Measurements from ENCODE around the gene EIF4EBP2.

EIF4EBP2 gene

GRCh38 chr10:70369498-70370018 lies 34.4 kb upstream of the EIF4EBP2 start:
- 0 out of 2 replicates have a peak, but pooled peaks cover 3% of the 10 kb centered on the region for H3K36me3 ChIP-seq (ENCODE audit: insufficient read depth, low read length)

GRCh38 chr10:70370766-70371165 lies 33.2 kb upstream of the EIF4EBP2 start:
- Histone ChIP-seq H3K4me1 (ENCODE audit: insufficient read depth, low read length) (peaks cover 15% of the 10 kb centered on the region; the same call in 1 of the 2 replicates), H3K9me3 (ENCODE audit: control insufficient read depth, insufficient read depth, low read length) (no peaks in the 10 kb centered on the region), H3K9ac (ENCODE audit: low read depth, low read length) (no peak overlapping the region), H3K36me3 (ENCODE audit: insufficient read depth, low read length) (0 out of 2 replicates have a peak, but pooled peaks cover 3% of the 10 kb centered on the region)

More at GRCh38 chr10:70369498-70370018, 34.4 kb upstream of the EIF4EBP2 start:
- Histone ChIP-seq H3K9me3 (ENCODE audit: control insufficient read depth, insufficient read depth, low read length) (no peaks in the 10 kb centered on the region), H3K9ac (ENCODE audit: low read depth, low read length) (no peak overlapping the region), H3K4me1 (ENCODE audit: insufficient read depth, low read length) (peaks cover 5% of the 10 kb centered on the region; the same call in 1 of the 2 replicates)

GRCh38 chr10:70371846-70372245 lies 32.1 kb upstream of the EIF4EBP2 start:
- Histone ChIP-seq H3K9me3 (ENCODE audit: control insufficient read depth, insufficient read depth, low read length) (no peaks in the 10 kb centered on the region), H3K36me3 (ENCODE audit: insufficient read depth, low read length) (0 out of 2 replicates have a peak, but pooled peaks cover 3% of the 10 kb centered on the region), H3K9ac (ENCODE audit: low read depth, low read length) (no peak overlapping the region), H3K4me1 (ENCODE audit: insufficient read depth, low read length) (peaks cover 15% of the 10 kb centered on the region; the same call in 1 of the 2 replicates)

GRCh38 chr10:70374775-70375614 lies 28.9 kb upstream of the EIF4EBP2 start:
- peaks cover 24% of the 10 kb centered on the region; the same call in 1 of the 2 replicates for H3K4me1 ChIP-seq (ENCODE audit: insufficient read depth, low read length)
- no peak overlapping the region for H3K9ac ChIP-seq (ENCODE audit: low read depth, low read length)
- H3K36me3 ChIP-seq (ENCODE audit: insufficient read depth, low read length): 0 out of 2 replicates have a peak, but pooled peaks cover 3% of the 10 kb centered on the region
- peaks cover 4% of the 10 kb centered on the region; the same call in 1 of the 2 replicates for H3K9me3 ChIP-seq (ENCODE audit: control insufficient read depth, insufficient read depth, low read length)

GRCh38 chr10:70376436-70377378 lies 27.2 kb upstream of the EIF4EBP2 start:
- Histone ChIP-seq H3K9ac (ENCODE audit: low read depth, low read length) (no peak overlapping the region), H3K36me3 (ENCODE audit: insufficient read depth, low read length) (no peaks in the 10 kb centered on the region), H3K9me3 (ENCODE audit: control insufficient read depth, insufficient read depth, low read length) (peaks cover 5% of the 10 kb centered on the region; the same call in 1 of the 2 replicates), H3K4me1 (ENCODE audit: insufficient read depth, low read length) (peaks cover 23% of the 10 kb centered on the region; the same call in 1 of the 2 replicates)

- peaks cover 18% of the 10 kb centered on the region; the same call in 1 of the 2 replicates for H3K4me1 ChIP-seq (ENCODE audit: insufficient read depth, low read length)
- H3K9ac ChIP-seq (ENCODE audit: low read depth, low read length): no peak overlapping the region
- H3K9me3 ChIP-seq (ENCODE audit: control insufficient read depth, insufficient read depth, low read length): peaks cover 5% of the 10 kb centered on the region; the same call in 1 of the 2 replicates
- H3K36me3 ChIP-seq (ENCODE audit: insufficient read depth, low read length): no peaks in the 10 kb centered on the region
Measured at GRCh38 chr10:70378122-70378521, 25.8 kb upstream of the EIF4EBP2 start.

- peaks cover 18% of the 10 kb centered on the region; the same call in 1 of the 2 replicates for H3K4me1 ChIP-seq (ENCODE audit: insufficient read depth, low read length)
- H3K36me3 ChIP-seq (ENCODE audit: insufficient read depth, low read length): no peaks in the 10 kb centered on the region
- H3K9me3 ChIP-seq (ENCODE audit: control insufficient read depth, insufficient read depth, low read length): peaks cover 5% of the 10 kb centered on the region; the same call in 1 of the 2 replicates
- no peak overlapping the region for H3K9ac ChIP-seq (ENCODE audit: low read depth, low read length)
Measured at GRCh38 chr10:70379581-70380176, 24.3 kb upstream of the EIF4EBP2 start.

- H3K9ac ChIP-seq (ENCODE audit: low read depth, low read length): no peak overlapping the region
- peaks cover 10% of the 10 kb centered on the region; the same call in 1 of the 2 replicates for H3K4me1 ChIP-seq (ENCODE audit: insufficient read depth, low read length)
- no peaks in the 10 kb centered on the region for H3K36me3 ChIP-seq (ENCODE audit: insufficient read depth, low read length)
- peaks cover 5% of the 10 kb centered on the region; the same call in 1 of the 2 replicates for H3K9me3 ChIP-seq (ENCODE audit: control insufficient read depth, insufficient read depth, low read length)
Measured at GRCh38 chr10:70380350-70381135, 23.4 kb upstream of the EIF4EBP2 start.

- Histone ChIP-seq H3K36me3 (ENCODE audit: insufficient read depth, low read length) (no peaks in the 10 kb centered on the region), H3K9ac (ENCODE audit: low read depth, low read length) (peak overlapping the region; percentile 85), H3K9me3 (ENCODE audit: control insufficient read depth, insufficient read depth, low read length) (peaks cover 5% of the 10 kb centered on the region; the same call in 1 of the 2 replicates), H3K4me1 (ENCODE audit: insufficient read depth, low read length) (peaks cover 9% of the 10 kb centered on the region; the same call in 1 of the 2 replicates)
Measured at GRCh38 chr10:70381471-70382421, 22.2 kb upstream of the EIF4EBP2 start.

GRCh38 chr10:70391654-70392053 lies 12.3 kb upstream of the EIF4EBP2 start:
- Histone ChIP-seq H3K9ac (ENCODE audit: low read depth, low read length) (no peak overlapping the region), H3K4me1 (ENCODE audit: insufficient read depth, low read length) (no peaks in the 10 kb centered on the region), H3K9me3 (ENCODE audit: control insufficient read depth, insufficient read depth, low read length) (no peaks in the 10 kb centered on the region), H3K36me3 (ENCODE audit: insufficient read depth, low read length) (no peaks in the 10 kb centered on the region)

GRCh38 chr10:70396140-70396539 lies 7.8 kb upstream of the EIF4EBP2 start:
- H3K36me3 ChIP-seq (ENCODE audit: insufficient read depth, low read length): no peaks in the 10 kb centered on the region
- no peaks in the 10 kb centered on the region for H3K4me1 ChIP-seq (ENCODE audit: insufficient read depth, low read length)
- no peak overlapping the region for H3K9ac ChIP-seq (ENCODE audit: low read depth, low read length)
- H3K9me3 ChIP-seq (ENCODE audit: control insufficient read depth, insufficient read depth, low read length): no peaks in the 10 kb centered on the region

- no peak overlapping the region for H3K9ac ChIP-seq (ENCODE audit: low read depth, low read length)
- no peaks in the 10 kb centered on the region for H3K9me3 ChIP-seq (ENCODE audit: control insufficient read depth, insufficient read depth, low read length)
- no peaks in the 10 kb centered on the region for H3K36me3 ChIP-seq (ENCODE audit: insufficient read depth, low read length)
- peaks cover 5% of the 10 kb centered on the region; the same call in 1 of the 2 replicates for H3K4me1 ChIP-seq (ENCODE audit: insufficient read depth, low read length)
Measured at GRCh38 chr10:70399177-70399576, 4.8 kb upstream of the EIF4EBP2 start.

Data from ES-I3 (cell line).